Measurements from ENCODE around the gene NEDD4L. TPM values are rescaled to one million over a fixed set of nuclear protein-coding genes. Genes with fewer than 3 reads are reported as not detected.

The NEDD4L gene
- total RNA-seq, 1 experiment from 2014 or later, result 57.4 TPM

GRCh38 chr18:58061349-58061748, 17.3 kb downstream of the NEDD4L start:
- no peaks in the 10 kb centered on the region for H3K9me2 ChIP-seq (ENCODE audit: insufficient read depth)
- TF ChIP-seq EZH2 (IDR thresholded peaks at IDR 0.05; ENCODE audit: low read depth), result no peak
- TF ChIP-seq CTCF (conservative IDR thresholded peaks at IDR 0.05), result no peak
- H4K20me1 ChIP-seq (ENCODE audit: insufficient read depth), result no peaks in the 10 kb centered on the region
- BruUV-seq (replicated peaks), result no TSS peak
- CTCF ChIA-PET, result no interaction called here
- no peak for DNase-seq
- H3K4me2 ChIP-seq, result no peak overlapping the region
- H3K9me3 ChIP-seq (ENCODE audit: insufficient read depth, low read depth), result no peaks in the 10 kb centered on the region
- H3K4me1 ChIP-seq (replicated peaks; ENCODE audit: insufficient read depth), result peaks cover 10% of the 10 kb centered on the region
- 0 out of 2 replicates have a peak overlapping the region, but pooled peaks have one; percentile 9 for H3K27ac ChIP-seq
- no peak overlapping the region for H2AFZ ChIP-seq
- H3F3A ChIP-seq (ENCODE audit: insufficient read depth, low read depth), result peaks cover 3% of the 10 kb centered on the region; the same call in 1 of the 2 replicates
- intact Hi-C loops (cut with micrococcal nuclease; ENCODE audit: unreplicated experiment), result no loop called here
- POLR2A ChIA-PET (ENCODE audit: unreplicated experiment), result no interaction called here
- H3K27me3 ChIP-seq (ENCODE audit: insufficient read depth, low read depth), result no peaks in the 10 kb centered on the region
- H3K36me3 ChIP-seq (ENCODE audit: low read depth), result no peaks in the 10 kb centered on the region
- no peak overlapping the region for H3K4me3 ChIP-seq
- H3K79me2 ChIP-seq (ENCODE audit: low read depth), result peaks cover 73% of the 10 kb centered on the region

- no peak overlapping the region for H3K4me3 ChIP-seq
- no peaks in the 10 kb centered on the region for H3K27me3 ChIP-seq (ENCODE audit: insufficient read depth, low read depth)
- H3K9me3 ChIP-seq (ENCODE audit: insufficient read depth, low read depth), result no peaks in the 10 kb centered on the region
- intact Hi-C loops (cut with micrococcal nuclease; ENCODE audit: unreplicated experiment), result no loop called here
- no TSS peak for BruUV-seq (replicated peaks)
- H3K9me2 ChIP-seq (ENCODE audit: insufficient read depth), result no peaks in the 10 kb centered on the region
- ChIA-PET POLR2A (ENCODE audit: unreplicated experiment) (no interaction called here), CTCF (no interaction called here)
- H3K4me2 ChIP-seq, result no peak overlapping the region
- H3K36me3 ChIP-seq (ENCODE audit: low read depth), result no peaks in the 10 kb centered on the region
- H2AFZ ChIP-seq, result no peak overlapping the region
- no peak overlapping the region for H3K27ac ChIP-seq
- H4K20me1 ChIP-seq (ENCODE audit: insufficient read depth), result no peaks in the 10 kb centered on the region
- no peak for DNase-seq
- no peak for TF ChIP-seq EZH2 (IDR thresholded peaks at IDR 0.05; ENCODE audit: low read depth)
- no peak for TF ChIP-seq CTCF (conservative IDR thresholded peaks at IDR 0.05)
- peaks cover 67% of the 10 kb centered on the region for H3K79me2 ChIP-seq (ENCODE audit: low read depth)
- peaks cover 3% of the 10 kb centered on the region; the same call in 1 of the 2 replicates for H3F3A ChIP-seq (ENCODE audit: insufficient read depth, low read depth)
- H3K4me1 ChIP-seq (replicated peaks; ENCODE audit: insufficient read depth), result no peaks in the 10 kb centered on the region
Observed at GRCh38 chr18:58064406-58064998, 20.5 kb downstream of the NEDD4L start.

GRCh38 chr18:58065956-58066355, 21.9 kb downstream of the NEDD4L start:
- BruUV-seq (replicated peaks), result no TSS peak
- intact Hi-C loops (cut with micrococcal nuclease; ENCODE audit: unreplicated experiment), result no loop called here
- no peak for DNase-seq
- Histone ChIP-seq H2AFZ (no peak overlapping the region), H3F3A (ENCODE audit: insufficient read depth, low read depth) (peaks cover 3% of the 10 kb centered on the region; the same call in 1 of the 2 replicates), H3K27ac (no peak overlapping the region), H3K9me3 (ENCODE audit: insufficient read depth, low read depth) (no peaks in the 10 kb centered on the region), H3K36me3 (ENCODE audit: low read depth) (no peaks in the 10 kb centered on the region), H3K4me2 (no peak overlapping the region), H3K4me1 (replicated peaks; ENCODE audit: insufficient read depth) (no peaks in the 10 kb centered on the region), H3K27me3 (ENCODE audit: insufficient read depth, low read depth) (no peaks in the 10 kb centered on the region), H3K79me2 (ENCODE audit: low read depth) (peaks cover 67% of the 10 kb centered on the region), H3K9me2 (ENCODE audit: insufficient read depth) (no peaks in the 10 kb centered on the region), H3K4me3 (no peak overlapping the region), H4K20me1 (ENCODE audit: insufficient read depth) (no peaks in the 10 kb centered on the region)
- POLR2A ChIA-PET (ENCODE audit: unreplicated experiment), result no interaction called here
- CTCF ChIA-PET, result no interaction called here
- no peak for TF ChIP-seq EZH2 (IDR thresholded peaks at IDR 0.05; ENCODE audit: low read depth)
- TF ChIP-seq CTCF (conservative IDR thresholded peaks at IDR 0.05), result no peak

Measured in PC-9 (cell line).